Hepatocyte (in vitro differentiated cells): Measurements from ENCODE around the gene SH3PXD2B. TPM values are rescaled to one million over a fixed set of nuclear protein-coding genes. Genes with fewer than 3 reads are reported as not detected.

Experiments used
- DNase-seq: peaks from one replicate; pipeline ENCODE4 v3.0.0-alpha.2; 2016; ENCODE audit warnings: low spot score
- H2AFZ ChIP-seq: fragments of 200-600 bp; sonication (generic); 2 replicates; pipeline ENCODE4 v1.6.0; 2016; ENCODE audit warnings: antibody characterized with exemption, mild to moderate bottlenecking
- H3K27ac ChIP-seq: fragments of 200-600 bp; sonication (generic); 2 replicates; pipeline ENCODE4 v1.5.1; 2016; ENCODE audit warnings: mild to moderate bottlenecking
- H3K27me3 ChIP-seq: fragments of 200-600 bp; sonication (generic); 2 replicates; pipeline ENCODE4 v1.6.1; 2016
- H3K36me3 ChIP-seq: fragments of 200-600 bp; sonication (generic); replicated peaks from 2 replicates; pipeline ENCODE4 v1.5.1; 2016; ENCODE audit warnings: low read depth; ENCODE audit not compliant: insufficient read depth
- H3K4me1 ChIP-seq: fragments of 200-600 bp; sonication (generic); 2 replicates; pipeline ENCODE4 v1.5.1; 2016; ENCODE audit warnings: mild to moderate bottlenecking, moderate library complexity; ENCODE audit not compliant: insufficient read depth
- H3K4me2 ChIP-seq: fragments of 200-600 bp; sonication (generic); 2 replicates; pipeline ENCODE4 v1.6.0; 2016
- H3K4me3 ChIP-seq: fragments of 200-600 bp; sonication (generic); 2 replicates; pipeline ENCODE4 v1.5.1; 2016; ENCODE audit warnings: mild to moderate bottlenecking
- H3K79me2 ChIP-seq: fragments of 200-600 bp; sonication (generic); 2 replicates; pipeline ENCODE4 v1.6.0; 2017; ENCODE audit warnings: mild to moderate bottlenecking
- H3K9me2 ChIP-seq: fragments of 200-600 bp; sonication (generic); replicated peaks from 2 replicates; pipeline ENCODE4 v1.6.0; 2017; ENCODE audit warnings: mild to moderate bottlenecking; ENCODE audit not compliant: insufficient read depth
- H3K9me3 ChIP-seq: fragments of 200-600 bp; sonication (generic); 2 replicates; pipeline ENCODE4 v1.5.1; 2016; ENCODE audit warnings: low read depth, mild to moderate bottlenecking
- H4K20me1 ChIP-seq: fragments of 200-600 bp; sonication (generic); 2 replicates; pipeline ENCODE4 v1.6.0; 2016; ENCODE audit warnings: mild to moderate bottlenecking; ENCODE audit not compliant: insufficient read depth, poor library complexity, severe bottlenecking
- CTCF ChIP-seq: fragments of 200-600 bp; sonication (generic); IDR thresholded peaks from 2 replicates; pipeline ENCODE4 v1.5.1; 2016; ENCODE audit warnings: antibody characterized with exemption, mild to moderate bottlenecking; ENCODE audit not compliant: poor library complexity
- EZH2 ChIP-seq: fragments of 200-600 bp; sonication (generic); IDR thresholded peaks from 2 replicates; pipeline ENCODE4 v1.6.1; 2016; ENCODE audit warnings: antibody characterized with exemption, mild to moderate bottlenecking, borderline replicate concordance
- EZH2phosphoT487 ChIP-seq: fragments of 200-600 bp; sonication (generic); IDR thresholded peaks from one replicate; pipeline ENCODE4 v1.6.1; 2018; ENCODE audit warnings: antibody characterized with exemption, mild to moderate bottlenecking, low read depth, moderate library complexity; ENCODE audit not compliant: unreplicated experiment, severe bottlenecking
- WGBS: methylation state at CpG from one replicate; pipeline ENCODE4 v1.1.6; 2016; ENCODE audit warnings: low lambda C conversion rate; ENCODE audit errors: missing lambda C conversion rate; 5-methylcytosine and 5-hydroxymethylcytosine counted together
- polyA plus RNA-seq: library from polyadenylated mRNA; unstranded; fragments of >200 nt; fragmentation: Nextera tagmentation; extraction: Ambion mirVana; gene quantifications from 2 replicates; pipeline ENCODE4 v1.2.1, GENCODE V29; 2016
- total RNA-seq: library from RNA; depleted of rRNA; stranded (reverse); fragments of >200 nt; gene quantifications from 2 replicates; pipeline ENCODE4 v1.2.3, GENCODE V29; 2014

The SH3PXD2B gene
- total and polyA plus RNA-seq, 2 experiments from 2014 or later = 27.8 to 28.5 TPM

- TF ChIP-seq CTCF (no peak), EZH2 (no peak), EZH2phosphoT487 (no peak)
- Histone ChIP-seq H3K4me2 (no peak overlapping the region), H2AFZ (no peak overlapping the region), H3K9me3 (no peaks in the 10 kb centered on the region), H3K79me2 (no peaks in the 10 kb centered on the region), H3K9me2 (no peaks in the 10 kb centered on the region), H4K20me1 (no peaks in the 10 kb centered on the region), H3K27me3 (no peaks in the 10 kb centered on the region), H3K4me1 (no peaks in the 10 kb centered on the region), H3K4me3 (no peak overlapping the region), H3K36me3 (no peaks in the 10 kb centered on the region), H3K27ac (no peak overlapping the region)
- DNase-seq = no peak
- WGBS = 79% methylated on average over 9 of the region's 9 CpGs
Measured at GRCh38 chr5:172322028-172322965, 132.0 kb downstream of the SH3PXD2B start.

GRCh38 chr5:172321593-172321992 lies 132.7 kb downstream of the SH3PXD2B start:
- Histone ChIP-seq H3K79me2 (no peaks in the 10 kb centered on the region), H3K36me3 (no peaks in the 10 kb centered on the region), H3K9me2 (no peaks in the 10 kb centered on the region), H3K4me3 (no peak overlapping the region), H3K27me3 (no peaks in the 10 kb centered on the region), H3K27ac (no peak overlapping the region), H3K9me3 (no peaks in the 10 kb centered on the region), H3K4me1 (no peaks in the 10 kb centered on the region), H4K20me1 (no peaks in the 10 kb centered on the region), H2AFZ (no peak overlapping the region), H3K4me2 (no peak overlapping the region)
- no peak for DNase-seq
- TF ChIP-seq CTCF = no peak
- no peak for TF ChIP-seq EZH2
- TF ChIP-seq EZH2phosphoT487 = no peak

- WGBS = 93% methylated on average over 4 of the region's 4 CpGs
- Histone ChIP-seq H2AFZ (no peak overlapping the region), H3K4me2 (no peak overlapping the region)
Measured at GRCh38 chr5:172319708-172320441, 134.4 kb downstream of the SH3PXD2B start.

More at GRCh38 chr5:172319708-172320441, 134.4 kb downstream of the SH3PXD2B start:
- Histone ChIP-seq H3K27me3 (no peaks in the 10 kb centered on the region), H3K4me1 (no peaks in the 10 kb centered on the region), H3K36me3 (no peaks in the 10 kb centered on the region), H3K27ac (no peak overlapping the region), H3K79me2 (no peaks in the 10 kb centered on the region), H3K4me3 (no peak overlapping the region), H4K20me1 (no peaks in the 10 kb centered on the region), H3K9me3 (no peaks in the 10 kb centered on the region), H3K9me2 (no peaks in the 10 kb centered on the region)
- no peak for DNase-seq
- TF ChIP-seq EZH2 = no peak
- no peak for TF ChIP-seq EZH2phosphoT487
- TF ChIP-seq CTCF = no peak
